ENCODE results near the gene SYCE3.

Gene SYCE3

GRCh38 chr22:50556703-50557102 lies 6.0 kb downstream of the SYCE3 start:
- H3K4me3 ChIP-seq (ENCODE audit: low read depth, low read length): no peak overlapping the region
- no peak for TF ChIP-seq CTCF (IDR thresholded peaks at IDR 0.05; ENCODE audit: low read depth, low read length)

DNA sequence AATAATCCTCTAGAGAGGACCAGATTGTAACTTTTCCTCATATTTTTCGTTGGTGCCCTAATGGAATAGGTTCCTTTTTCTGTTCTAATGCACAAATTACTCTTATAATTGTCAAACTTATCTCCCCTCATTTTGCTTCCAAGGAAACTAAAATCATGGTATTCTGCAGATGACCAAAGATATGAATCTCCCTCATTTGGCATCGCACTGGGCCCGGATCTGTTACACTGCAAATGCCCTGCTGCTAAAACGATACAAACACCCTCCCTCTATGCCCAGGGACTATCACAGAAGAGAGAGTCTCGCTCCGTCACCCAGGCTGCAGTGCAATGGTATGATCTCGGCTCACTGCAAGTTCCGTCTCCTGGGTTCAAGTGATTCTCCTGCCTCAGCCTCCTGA lies 9.4 kb downstream of the SYCE3 start:
- H3K4me3 ChIP-seq (ENCODE audit: low read depth, low read length): no peak overlapping the region
- TF ChIP-seq CTCF (IDR thresholded peaks at IDR 0.05; ENCODE audit: low read depth, low read length): no peak

DNA sequence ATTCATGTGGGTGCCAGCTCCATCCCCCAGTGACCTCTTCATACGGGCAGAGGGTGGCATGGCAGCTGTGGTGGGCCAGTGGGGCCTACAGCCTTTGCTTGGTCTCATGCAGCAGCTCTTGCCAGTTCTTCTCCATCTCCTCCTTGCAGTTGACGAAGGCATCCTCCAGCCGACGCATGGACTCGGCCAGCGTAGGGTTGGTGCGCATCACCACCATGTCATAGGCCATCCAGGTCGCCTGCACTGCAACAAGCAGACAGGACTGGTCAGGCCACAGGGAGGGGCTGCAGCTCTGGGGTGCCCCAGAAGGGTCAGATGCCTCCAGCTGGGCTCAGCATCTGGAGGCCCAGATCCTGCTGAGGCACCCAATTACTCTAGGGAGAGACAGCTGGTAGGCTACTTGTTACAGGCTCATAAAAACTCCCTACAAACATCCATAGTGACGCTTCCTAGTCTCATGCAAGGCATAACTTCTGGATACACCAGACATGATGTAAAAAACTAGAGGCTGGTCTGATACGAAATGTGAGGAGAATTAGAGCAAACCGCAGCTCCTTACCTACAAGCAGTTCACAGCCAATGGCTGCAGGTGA lies 11.5 kb downstream of the SYCE3 start:
- no peak overlapping the region for H3K4me3 ChIP-seq (ENCODE audit: low read depth, low read length)
- TF ChIP-seq CTCF (IDR thresholded peaks at IDR 0.05; ENCODE audit: low read depth, low read length): no peak

DNA sequence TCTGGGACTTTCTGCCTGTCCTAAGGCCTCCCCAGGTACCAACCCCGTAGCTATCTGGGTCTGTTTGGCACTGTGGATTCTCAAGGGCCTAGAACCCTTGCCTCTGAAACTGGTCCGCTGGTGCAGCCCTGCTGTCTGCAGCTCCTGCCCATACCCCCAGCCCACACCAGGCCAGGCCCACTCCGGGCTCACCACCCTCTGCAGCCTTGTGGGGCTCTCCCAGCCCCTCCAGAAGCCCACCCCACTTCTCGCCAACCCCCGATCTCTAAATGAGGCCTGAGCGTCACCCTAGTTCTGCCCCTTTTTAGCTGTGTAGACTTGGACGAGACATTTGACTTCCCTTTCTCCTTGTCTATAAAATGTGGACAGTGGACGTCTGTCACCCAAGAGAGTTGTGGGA lies 12.3 kb downstream of the SYCE3 start:
- no peak for TF ChIP-seq CTCF (IDR thresholded peaks at IDR 0.05; ENCODE audit: low read depth, low read length)
- H3K4me3 ChIP-seq (ENCODE audit: low read depth, low read length): no peak overlapping the region

DNA sequence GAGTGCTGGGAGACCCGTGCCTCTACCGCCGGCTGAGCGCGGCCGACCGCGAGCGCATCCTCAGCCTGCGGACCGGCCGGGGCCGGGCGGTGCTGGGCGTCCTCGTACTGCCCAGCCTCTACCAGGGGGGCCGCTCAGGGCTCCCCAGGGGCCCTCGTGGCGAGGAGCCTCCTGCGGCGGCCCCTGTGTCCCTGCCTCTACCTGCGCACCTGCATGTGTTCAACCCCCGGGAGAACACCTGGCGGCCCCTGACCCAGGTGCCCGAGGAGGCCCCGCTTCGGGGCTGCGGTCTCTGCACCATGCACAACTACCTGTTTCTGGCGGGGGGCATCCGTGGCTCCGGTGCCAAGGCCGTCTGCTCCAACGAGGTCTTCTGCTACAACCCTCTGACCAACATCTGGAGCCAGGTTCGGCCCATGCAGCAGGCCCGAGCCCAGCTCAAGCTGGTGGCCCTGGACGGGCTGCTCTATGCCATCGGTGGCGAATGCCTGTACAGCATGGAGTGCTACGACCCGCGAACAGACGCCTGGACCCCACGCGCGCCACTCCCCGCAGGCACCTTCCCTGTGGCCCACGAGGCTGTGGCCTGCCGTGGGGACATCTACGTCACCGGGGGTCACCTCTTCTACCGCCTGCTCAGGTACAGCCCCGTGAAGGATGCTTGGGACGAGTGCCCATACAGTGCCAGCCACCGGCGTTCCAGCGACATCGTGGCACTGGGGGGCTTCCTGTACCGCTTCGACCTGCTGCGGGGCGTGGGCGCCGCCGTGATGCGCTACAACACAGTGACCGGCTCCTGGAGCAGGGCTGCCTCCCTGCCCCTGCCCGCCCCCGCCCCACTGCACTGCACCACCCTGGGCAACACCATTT lies 13.6 kb downstream of the SYCE3 start:
- H3K4me3 ChIP-seq (ENCODE audit: low read depth, low read length): no peak overlapping the region
- no peak for TF ChIP-seq CTCF (IDR thresholded peaks at IDR 0.05; ENCODE audit: low read depth, low read length)

DNA sequence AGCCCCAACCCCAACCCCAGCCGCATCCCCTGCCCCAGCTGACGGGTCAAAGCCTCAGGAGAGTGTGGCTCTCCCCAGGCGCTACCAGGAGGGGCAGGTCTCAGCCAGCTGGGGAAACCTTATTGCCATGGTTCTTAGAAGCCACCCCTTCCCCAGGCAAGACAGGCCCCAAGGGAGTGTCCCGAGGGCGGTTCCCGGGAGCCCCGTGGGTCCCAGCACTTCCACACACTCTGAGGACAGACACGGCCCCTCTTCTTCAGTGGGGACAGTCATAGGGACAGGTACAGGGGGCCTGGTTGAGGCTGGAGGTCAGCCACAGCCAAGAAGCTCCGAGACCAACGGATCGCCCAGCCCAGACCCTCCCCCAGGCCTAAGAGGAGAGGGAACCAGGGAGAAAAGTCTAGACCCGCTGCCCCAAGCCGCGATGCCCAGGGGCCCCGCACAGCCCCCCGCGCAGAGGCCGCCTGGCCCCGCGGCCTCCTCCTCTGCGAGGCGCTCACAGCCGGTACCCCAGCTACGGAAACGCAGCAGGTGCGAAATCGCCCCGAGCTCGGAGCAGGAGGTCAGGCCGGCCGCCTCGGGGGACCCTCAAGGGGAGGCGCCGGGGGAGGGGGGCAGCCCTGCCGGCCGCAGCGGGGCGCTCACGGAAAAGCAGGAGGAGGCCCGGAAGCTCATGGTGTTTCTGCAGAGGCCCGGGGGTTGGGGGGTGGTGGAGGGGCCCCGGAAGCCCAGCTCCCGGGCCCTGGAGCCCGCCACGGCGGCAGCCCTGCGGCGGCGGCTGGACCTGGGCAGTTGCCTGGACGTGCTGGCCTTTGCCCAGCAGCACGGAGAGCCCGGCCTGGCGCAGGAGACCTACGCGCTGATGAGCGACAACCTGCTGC lies 14.4 kb downstream of the SYCE3 start:
- TF ChIP-seq CTCF (IDR thresholded peaks at IDR 0.05; ENCODE audit: low read depth, low read length): no peak
- no peak overlapping the region for H3K4me3 ChIP-seq (ENCODE audit: low read depth, low read length)
